Stimulated activated naive CD8-positive, alpha-beta T cell treated with anti-CD3 and anti-CD28 coated beads, Interleukin-15, Interleukin-2, amounts not matched to agents 100 ng/mL and 50 ng/mL, for 24 hours (primary cell): ENCODE data around the gene DRD1.

ENCODE experiments used
- H3K27ac Mint-ChIP-seq: one replicate; pipeline ENCODE4 v1.8.0; 2021; ENCODE audit warnings: mild to moderate bottlenecking, mixed read lengths
- H3K27me3 Mint-ChIP-seq: one replicate; pipeline ENCODE4 v1.8.0; 2021; ENCODE audit warnings: mixed read lengths
- H3K36me3 Mint-ChIP-seq: one replicate; pipeline ENCODE4 v1.8.0; 2021; ENCODE audit warnings: low read depth, mixed read lengths
- H3K4me1 Mint-ChIP-seq: one replicate; pipeline ENCODE4 v1.8.0; 2021; ENCODE audit warnings: low read depth, mixed read lengths
- H3K4me3 Mint-ChIP-seq: one replicate; pipeline ENCODE4 v1.8.0; 2021; ENCODE audit warnings: mild to moderate bottlenecking, mixed read lengths
- H3K9me3 Mint-ChIP-seq: one replicate; pipeline ENCODE4 v1.8.0; 2021; ENCODE audit warnings: mixed read lengths

DRD1 gene

GRCh38 chr5:175475248-175475647, 31.3 kb upstream of the DRD1 start:
- peaks cover 12% of the 10 kb centered on the region for H3K27me3 Mint-ChIP-seq
- H3K4me1 Mint-ChIP-seq = peaks cover 42% of the 10 kb centered on the region
- no peaks in the 10 kb centered on the region for H3K9me3 Mint-ChIP-seq
- no peak overlapping the region for H3K4me3 Mint-ChIP-seq
- H3K36me3 Mint-ChIP-seq = peaks cover 13% of the 10 kb centered on the region
- no peak overlapping the region for H3K27ac Mint-ChIP-seq

GRCh38 chr5:175472378-175472777, 28.4 kb upstream of the DRD1 start:
- Mint-ChIP-seq H3K36me3 (no peaks in the 10 kb centered on the region), H3K27ac (no peak overlapping the region), H3K27me3 (peaks cover 17% of the 10 kb centered on the region), H3K9me3 (no peaks in the 10 kb centered on the region), H3K4me1 (peaks cover 30% of the 10 kb centered on the region), H3K4me3 (no peak overlapping the region)

- H3K9me3 Mint-ChIP-seq = no peaks in the 10 kb centered on the region
- no peak overlapping the region for H3K4me3 Mint-ChIP-seq
- H3K27me3 Mint-ChIP-seq = peaks cover 17% of the 10 kb centered on the region
- peaks cover 28% of the 10 kb centered on the region for H3K4me1 Mint-ChIP-seq
- peak overlapping the region; percentile 1 for H3K27ac Mint-ChIP-seq
- H3K36me3 Mint-ChIP-seq = no peaks in the 10 kb centered on the region
Observed at GRCh38 chr5:175471628-175472027, 27.6 kb upstream of the DRD1 start.

- peaks cover 21% of the 10 kb centered on the region for H3K27me3 Mint-ChIP-seq
- peak overlapping the region; percentile 1 for H3K27ac Mint-ChIP-seq
- no peak overlapping the region for H3K4me3 Mint-ChIP-seq
- H3K9me3 Mint-ChIP-seq = no peaks in the 10 kb centered on the region
- H3K4me1 Mint-ChIP-seq = peaks cover 23% of the 10 kb centered on the region
- H3K36me3 Mint-ChIP-seq = no peaks in the 10 kb centered on the region
Observed at GRCh38 chr5:175471196-175471595, 27.2 kb upstream of the DRD1 start.

GRCh38 chr5:175470781-175471180, 26.8 kb upstream of the DRD1 start:
- Mint-ChIP-seq H3K4me1 (peaks cover 21% of the 10 kb centered on the region), H3K4me3 (no peak overlapping the region), H3K27ac (no peak overlapping the region), H3K36me3 (no peaks in the 10 kb centered on the region), H3K9me3 (no peaks in the 10 kb centered on the region), H3K27me3 (peaks cover 21% of the 10 kb centered on the region)

GRCh38 chr5:175469916-175470315, 25.9 kb upstream of the DRD1 start:
- Mint-ChIP-seq H3K27me3 (peaks cover 18% of the 10 kb centered on the region), H3K4me1 (peaks cover 28% of the 10 kb centered on the region), H3K36me3 (no peaks in the 10 kb centered on the region), H3K4me3 (no peak overlapping the region), H3K9me3 (no peaks in the 10 kb centered on the region), H3K27ac (no peak overlapping the region)

- no peak overlapping the region for H3K27ac Mint-ChIP-seq
- H3K4me1 Mint-ChIP-seq = peaks cover 33% of the 10 kb centered on the region
- peaks cover 9% of the 10 kb centered on the region for H3K27me3 Mint-ChIP-seq
- H3K36me3 Mint-ChIP-seq = no peaks in the 10 kb centered on the region
- H3K9me3 Mint-ChIP-seq = no peaks in the 10 kb centered on the region
- H3K4me3 Mint-ChIP-seq = no peak overlapping the region
Observed at GRCh38 chr5:175468892-175469291, 24.9 kb upstream of the DRD1 start.

GRCh38 chr5:175467983-175468690, 24.2 kb upstream of the DRD1 start:
- Mint-ChIP-seq H3K9me3 (no peaks in the 10 kb centered on the region), H3K27ac (no peak overlapping the region), H3K27me3 (peaks cover 9% of the 10 kb centered on the region), H3K4me1 (peaks cover 33% of the 10 kb centered on the region), H3K36me3 (no peaks in the 10 kb centered on the region), H3K4me3 (no peak overlapping the region)

GRCh38 chr5:175466700-175467318, 22.8 kb upstream of the DRD1 start:
- no peak overlapping the region for H3K27ac Mint-ChIP-seq
- H3K9me3 Mint-ChIP-seq = no peaks in the 10 kb centered on the region
- H3K27me3 Mint-ChIP-seq = peaks cover 9% of the 10 kb centered on the region
- H3K4me1 Mint-ChIP-seq = peaks cover 22% of the 10 kb centered on the region
- no peak overlapping the region for H3K4me3 Mint-ChIP-seq
- H3K36me3 Mint-ChIP-seq = no peaks in the 10 kb centered on the region

- Mint-ChIP-seq H3K9me3 (no peaks in the 10 kb centered on the region), H3K4me1 (peaks cover 16% of the 10 kb centered on the region), H3K4me3 (no peak overlapping the region), H3K36me3 (no peaks in the 10 kb centered on the region), H3K27ac (no peak overlapping the region), H3K27me3 (peaks cover 9% of the 10 kb centered on the region)
Observed at GRCh38 chr5:175465282-175465681, 21.3 kb upstream of the DRD1 start.

GRCh38 chr5:175464942-175465233, 20.9 kb upstream of the DRD1 start:
- peaks cover 9% of the 10 kb centered on the region for H3K27me3 Mint-ChIP-seq
- no peak overlapping the region for H3K27ac Mint-ChIP-seq
- no peak overlapping the region for H3K4me3 Mint-ChIP-seq
- H3K36me3 Mint-ChIP-seq = no peaks in the 10 kb centered on the region
- no peaks in the 10 kb centered on the region for H3K9me3 Mint-ChIP-seq
- peaks cover 16% of the 10 kb centered on the region for H3K4me1 Mint-ChIP-seq

GRCh38 chr5:175464074-175464941, 20.3 kb upstream of the DRD1 start:
- H3K36me3 Mint-ChIP-seq = no peaks in the 10 kb centered on the region
- no peak overlapping the region for H3K27ac Mint-ChIP-seq
- peaks cover 16% of the 10 kb centered on the region for H3K4me1 Mint-ChIP-seq
- H3K4me3 Mint-ChIP-seq = no peak overlapping the region
- H3K9me3 Mint-ChIP-seq = no peaks in the 10 kb centered on the region
- peaks cover 9% of the 10 kb centered on the region for H3K27me3 Mint-ChIP-seq

GRCh38 chr5:175463641-175464040, 19.7 kb upstream of the DRD1 start:
- Mint-ChIP-seq H3K27ac (no peak overlapping the region), H3K27me3 (peaks cover 9% of the 10 kb centered on the region), H3K4me1 (peaks cover 16% of the 10 kb centered on the region), H3K36me3 (no peaks in the 10 kb centered on the region), H3K4me3 (no peak overlapping the region), H3K9me3 (no peaks in the 10 kb centered on the region)

- no peak overlapping the region for H3K27ac Mint-ChIP-seq
- H3K36me3 Mint-ChIP-seq = no peaks in the 10 kb centered on the region
- no peak overlapping the region for H3K4me3 Mint-ChIP-seq
- H3K4me1 Mint-ChIP-seq = peaks cover 22% of the 10 kb centered on the region
- H3K9me3 Mint-ChIP-seq = no peaks in the 10 kb centered on the region
- peaks cover 1% of the 10 kb centered on the region for H3K27me3 Mint-ChIP-seq
Observed at GRCh38 chr5:175461370-175461769, 17.4 kb upstream of the DRD1 start.

- Mint-ChIP-seq H3K9me3 (no peaks in the 10 kb centered on the region), H3K27ac (no peak overlapping the region), H3K4me1 (peaks cover 19% of the 10 kb centered on the region), H3K4me3 (no peak overlapping the region), H3K27me3 (no peaks in the 10 kb centered on the region), H3K36me3 (no peaks in the 10 kb centered on the region)
Observed at GRCh38 chr5:175460552-175460951, 16.6 kb upstream of the DRD1 start.
